NCI-H2107 treated with DMSO at 0.1 percent for 48 hours (cell line): Measurements from ENCODE around the gene PRSS8.

Source experiments
- DNase-seq: peaks from one replicate; lab custom pipeline; 2025; ENCODE audit not compliant: unreplicated experiment; lab: John Stamatoyannopoulos, UW

The PRSS8 gene

DNA sequence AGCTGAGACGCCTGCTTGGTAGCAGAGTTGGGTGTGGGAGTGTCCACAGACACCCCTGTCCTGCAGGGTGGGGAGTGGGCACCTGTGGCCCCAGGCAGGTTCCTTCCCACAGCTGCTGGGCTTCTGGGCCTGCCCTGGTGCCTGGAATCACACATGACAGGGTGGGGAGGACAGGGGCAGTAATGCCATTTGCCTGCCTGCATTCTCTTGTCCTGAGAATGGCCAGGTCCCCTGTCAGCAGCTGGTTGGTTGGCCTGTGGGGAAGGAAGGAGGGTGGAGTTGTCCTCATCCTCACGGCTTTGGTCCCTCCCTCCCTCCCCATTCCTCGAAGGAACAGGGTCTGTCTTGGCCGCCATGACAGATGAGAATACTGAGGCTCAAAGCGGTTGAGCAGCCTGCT is 52.0 kb downstream of the PRSS8 start:
- DNase-seq = no peak

DNA sequence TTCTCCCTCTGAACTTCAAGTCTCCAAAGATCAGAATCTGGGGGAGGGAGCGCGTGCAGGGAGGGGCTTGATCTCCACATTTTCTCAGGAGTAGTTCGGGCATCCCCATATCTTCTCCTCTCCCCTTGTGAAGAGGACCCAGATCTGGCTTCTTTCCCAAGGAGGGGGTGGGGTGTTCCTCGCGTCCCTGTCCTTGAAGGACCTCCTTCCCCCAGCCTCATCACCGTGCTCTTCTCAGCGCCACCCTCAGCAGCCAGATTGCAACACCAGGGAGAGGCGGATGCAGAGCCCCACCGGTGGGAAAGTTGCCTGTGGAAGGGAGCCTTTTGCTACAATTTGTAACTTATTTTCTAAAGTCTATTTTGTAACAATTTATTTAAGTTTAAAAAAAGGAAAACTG is 52.4 kb downstream of the PRSS8 start:
- no peak for DNase-seq

DNA sequence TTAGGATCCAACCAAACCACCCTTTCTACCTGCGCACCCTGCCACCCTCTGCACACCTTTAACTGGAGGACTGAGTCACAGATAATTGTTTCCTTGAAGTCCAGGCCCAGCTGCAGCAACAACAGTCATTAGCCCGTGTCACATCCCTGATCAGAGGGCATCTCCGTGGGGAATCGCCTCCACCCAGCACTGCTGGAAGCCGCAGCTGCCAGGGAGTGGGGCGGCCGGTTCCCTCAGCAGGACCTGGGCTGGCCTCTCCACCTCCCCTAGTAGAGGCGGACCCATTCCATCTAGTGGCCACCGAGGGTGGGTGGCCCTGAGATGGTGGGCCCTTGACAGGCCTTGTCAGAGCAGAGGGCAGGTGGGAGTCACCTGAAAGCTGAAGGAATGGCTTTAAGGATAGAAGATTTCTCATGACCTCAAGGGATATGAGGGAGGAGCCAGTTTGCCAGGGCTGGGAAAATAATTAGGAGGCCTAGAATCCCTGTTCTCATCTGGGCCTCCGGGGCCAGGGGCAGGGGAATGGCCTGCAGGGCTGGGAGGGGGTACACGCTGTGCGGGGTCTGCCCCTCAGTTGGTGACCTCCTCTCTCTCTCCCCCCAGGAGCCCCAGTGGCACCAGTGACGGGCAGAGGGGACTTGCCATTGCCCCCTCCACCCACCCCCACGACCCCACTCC is 53.0 kb downstream of the PRSS8 start:
- DNase-seq = no peak
